Type B pancreatic cell (in vitro differentiated cells): ENCODE results near the gene SNW1. TPM values are rescaled to one million over a fixed set of nuclear protein-coding genes. Genes with fewer than 3 reads are reported as not detected.
A peak's percentile ranks its signal among the peaks of the same experiment; 100 is the strongest.

Experiments used
- DNase-seq: peaks from one replicate; pipeline ENCODE4 v3.0.0; 2021; ENCODE audit warnings: mixed read lengths; ENCODE audit not compliant: unreplicated experiment; ENCODE audit errors: extremely low spot score
- H3K27ac Mint-ChIP-seq: 2 replicates; pipeline ENCODE4 v1.8.0; 2021; ENCODE audit warnings: mild to moderate bottlenecking, mixed read lengths
- H3K27me3 Mint-ChIP-seq: 2 replicates; pipeline ENCODE4 v1.8.0; 2021; ENCODE audit warnings: mixed read lengths
- H3K36me3 Mint-ChIP-seq: 2 replicates; pipeline ENCODE4 v1.8.0; 2021; ENCODE audit warnings: mixed read lengths
- H3K4me1 Mint-ChIP-seq: one replicate; pipeline ENCODE4 v1.8.0; 2021; ENCODE audit warnings: mixed read lengths; ENCODE audit not compliant: unreplicated experiment
- H3K4me3 Mint-ChIP-seq: 2 replicates; pipeline ENCODE4 v1.8.0; 2021; ENCODE audit warnings: mild to moderate bottlenecking, mixed read lengths
- H3K9me3 Mint-ChIP-seq: 2 replicates; pipeline ENCODE4 v1.8.0; 2021; ENCODE audit warnings: mixed read lengths
- CTCF ChIP-seq: fragments of 200-600 bp; sonication (generic); conservative IDR thresholded peaks from 2 replicates; pipeline ENCODE4 v1.5.0; 2021; ENCODE audit warnings: antibody characterized with exemption, mild to moderate bottlenecking
- long read RNA-seq: library from polyadenylated mRNA; unstranded; transcript quantifications from one replicate; pipeline ENCODE4 v2.0.0, GENCODE V29; 2020
- total RNA-seq: library from RNA; stranded (reverse); gene quantifications from 2 replicates; pipeline ENCODE4 v1.2.1, GENCODE V29; 2021; ENCODE audit warnings: low replicate concordance

The SNW1 gene
- 78.6 and 81.2 TPM in 2 replicates for total RNA-seq
- long read RNA-seq, transcript SNW1-201 (14 exons, 2,163 nt) = major isoform, 146 of 192 reads
- long read RNA-seq, partial matches to known transcripts = 33 of 192 reads
- long read RNA-seq, other reads (novel, unspliced or antisense) = 9 of 192 reads

- Mint-ChIP-seq H3K4me1 (peaks cover 14% of the 10 kb centered on the region), H3K9me3 (no peaks in the 10 kb centered on the region), H3K36me3 (peaks cover 10% of the 10 kb centered on the region), H3K27ac (peak within 1 kb of the TSS; percentile 96), H3K4me3 (peak within 1 kb of the TSS; percentile 97), H3K27me3 (no peaks in the 10 kb centered on the region)
- peak; percentile 20 for TF ChIP-seq CTCF
- peak; percentile 90 for DNase-seq
These were observed at the start of gene SNW1 for GRCh38 chr14:77760381-77761204. TSS of gene SNW1 (minus strand) at chr14:77761156. CDS start at chr14:77761127, 29 bp downstream.

- Mint-ChIP-seq H3K27me3 (no peaks in the 10 kb centered on the region), H3K9me3 (no peaks in the 10 kb centered on the region), H3K4me1 (no peaks in the 10 kb centered on the region), H3K4me3 (no peak overlapping the region), H3K36me3 (no peaks in the 10 kb centered on the region), H3K27ac (no peak overlapping the region)
- TF ChIP-seq CTCF = no peak
- no peak for DNase-seq
These were observed 48.1 kb upstream of the SNW1 start for GRCh38 chr14:77809011-77809410.

- no peak for TF ChIP-seq CTCF
- Mint-ChIP-seq H3K36me3 (no peaks in the 10 kb centered on the region), H3K4me1 (no peaks in the 10 kb centered on the region), H3K27me3 (no peaks in the 10 kb centered on the region), H3K27ac (no peak overlapping the region), H3K9me3 (no peaks in the 10 kb centered on the region), H3K4me3 (no peak overlapping the region)
- no peak for DNase-seq
These were observed 47.3 kb upstream of the SNW1 start for GRCh38 chr14:77808250-77808649.

GRCh38 chr14:77805706-77806105 lies 44.8 kb upstream of the SNW1 start:
- no peaks in the 10 kb centered on the region for H3K27me3 Mint-ChIP-seq
- no peak for TF ChIP-seq CTCF
- H3K36me3 Mint-ChIP-seq = no peaks in the 10 kb centered on the region
- no peaks in the 10 kb centered on the region for H3K9me3 Mint-ChIP-seq
- H3K27ac Mint-ChIP-seq = no peak overlapping the region
- peaks cover under 1% of the 10 kb centered on the region for H3K4me1 Mint-ChIP-seq
- no peak overlapping the region for H3K4me3 Mint-ChIP-seq
- no peak for DNase-seq

- Mint-ChIP-seq H3K4me3 (no peak overlapping the region), H3K27me3 (no peaks in the 10 kb centered on the region), H3K4me1 (peaks cover 4% of the 10 kb centered on the region), H3K9me3 (no peaks in the 10 kb centered on the region), H3K36me3 (no peaks in the 10 kb centered on the region), H3K27ac (no peak overlapping the region)
- DNase-seq = no peak
- peak; percentile 46 for TF ChIP-seq CTCF
These were observed 43.6 kb upstream of the SNW1 start for GRCh38 chr14:77804592-77804991.
